Measurements from ENCODE around the gene MRTFB.

GRCh38 chr16:14120335-14120734 lies 49.2 kb downstream of the MRTFB start:
- TF ChIP-seq PATZ1 (CRISPR knock-in tag; IDR thresholded peaks at IDR 0.05; ENCODE audit: borderline replicate concordance) (no peak), ZFP30 (CRISPR knock-in tag; IDR thresholded peaks at IDR 0.05) (no peak), PPARA (CRISPR knock-in tag; IDR thresholded peaks at IDR 0.05; ENCODE audit: borderline replicate concordance) (no peak), TCF4 (CRISPR knock-in tag; IDR thresholded peaks at IDR 0.05; ENCODE audit: borderline replicate concordance) (no peak), GLIS3 (CRISPR knock-in tag; IDR thresholded peaks at IDR 0.05) (no peak), ARNTL (CRISPR knock-in tag; IDR thresholded peaks at IDR 0.05; ENCODE audit: borderline replicate concordance, low read depth) (no peak), TOX (CRISPR knock-in tag; IDR thresholded peaks at IDR 0.05; ENCODE audit: borderline replicate concordance) (no peak), BACH2 (CRISPR knock-in tag; IDR thresholded peaks at IDR 0.05; ENCODE audit: borderline replicate concordance) (no peak), TSHZ2 (CRISPR knock-in tag; IDR thresholded peaks at IDR 0.05) (no peak)
